Breast epithelium (tissue), 4 donors: ENCODE measurements around the gene PRCC. TPM values are rescaled to one million over a fixed set of nuclear protein-coding genes. Genes with fewer than 3 reads are reported as not detected.

Source experiments
- DNase-seq, 2 donors: peaks; one replicate each; pipeline ENCODE4 v3.0.0-alpha.2; 2019; ENCODE audit warnings: low spot score in 2 of 2
- H3K27ac ChIP-seq, 2 donors: fragments of 200-600 bp; sonication (generic) in 1 of 2; one replicate each; pipeline ENCODE4 v1.5.1; 2016 to 2019; ENCODE audit warnings: mild to moderate bottlenecking in 1 of 2
- H3K27me3 ChIP-seq, 2 donors: fragments of 200-600 bp; sonication (generic) in 1 of 2; one replicate each; pipeline versions ENCODE4 v1.5.1 to v1.6.0; 2017 to 2019; ENCODE audit warnings: control low read depth in 1 of 2, mild to moderate bottlenecking in 1 of 2
- H3K36me3 ChIP-seq: fragments of 200-600 bp; one replicate; pipeline ENCODE4 v1.5.1; 2019
- H3K4me1 ChIP-seq, 2 donors: fragments of 200-600 bp; sonication (generic); one replicate each; pipeline ENCODE4 v1.5.1; 2016 to 2019; ENCODE audit warnings: control low read depth in 1 of 2
- H3K4me3 ChIP-seq, 3 donors: fragments of 200-600 bp; sonication (generic); 1 replicate in 2 of 3; 2 replicates in 1 of 3; pipeline ENCODE4 v1.5.1; 2016 to 2019; ENCODE audit warnings: mild to moderate bottlenecking in 3 of 3, moderate library complexity in 2 of 3
- H3K9me3 ChIP-seq, 2 donors: fragments of 200-600 bp; sonication (generic) in 1 of 2; one replicate each; pipeline ENCODE4 v1.5.1; 2016 to 2019; ENCODE audit warnings: control low read depth in 1 of 2
- CTCF ChIP-seq, 3 donors: fragments of 450-650 bp; IDR thresholded peaks; one replicate each; pipeline ENCODE4 v1.5.1; 2016 to 2017; ENCODE audit warnings: antibody characterized with exemption in 3 of 3, mild to moderate bottlenecking in 3 of 3, moderate library complexity in 3 of 3
- POLR2A ChIP-seq: fragments of 450-650 bp; IDR thresholded peaks from one replicate; pipeline ENCODE4 v1.6.1; 2016; ENCODE audit warnings: antibody characterized with exemption, mild to moderate bottlenecking, moderate library complexity
- POLR2AphosphoS5 ChIP-seq, 3 donors: sonication (generic); formaldehyde crosslinking; IDR thresholded peaks; one replicate each; pipeline ENCODE4 v1.6.1; 2017; ENCODE audit warnings: antibody characterized with exemption in 3 of 3
- intact Hi-C: fragments of 100-400 bp; cut with DNase I; formaldehyde crosslinking; loops from one replicate; pipeline ENCODE4 v1.15.1; 2023; ENCODE audit warnings: low total_unique reads
- total RNA-seq, 3 donors: library from RNA; depleted of rRNA; stranded (reverse); fragments of >200 nt; gene quantifications; one replicate each; pipeline ENCODE4 v1.1.0, GENCODE V29; 2016

Gene PRCC
- total RNA-seq, 3 donors from 2014 or later: 21.6 to 35.9 (median 24.9) TPM

GRCh38 chr1:156733989-156734584 lies 33.2 kb upstream of the PRCC start:
- no peak overlapping the region for H3K4me3 ChIP-seq
- intact Hi-C loops: no loop called here

GRCh38 chr1:156738407-156738806 lies 28.9 kb upstream of the PRCC start:
- Histone ChIP-seq H3K27me3 (no peaks in the 10 kb centered on the region), H3K36me3 (peaks cover 6% of the 10 kb centered on the region), H3K9me3 (no peaks in the 10 kb centered on the region), H3K4me1 (peaks cover 0 to 5% of the 10 kb centered on the region in 2 donors), H3K4me3 (no peak overlapping the region), H3K27ac (no peak overlapping the region)
- TF ChIP-seq CTCF (IDR thresholded peaks at IDR 0.05): no peak
- no peak for TF ChIP-seq POLR2A
- TF ChIP-seq POLR2AphosphoS5 (IDR thresholded peaks at IDR 0.05): no peak
- intact Hi-C loops: no loop called here
- no peak for DNase-seq

More at GRCh38 chr1:156733989-156734584, 33.2 kb upstream of the PRCC start:
- no peaks in the 10 kb centered on the region for H3K9me3 ChIP-seq
- H3K4me1 ChIP-seq: no peaks in the 10 kb centered on the region
- TF ChIP-seq CTCF (IDR thresholded peaks at IDR 0.05) (no peak), POLR2AphosphoS5 (IDR thresholded peaks at IDR 0.05) (no peak), POLR2A (no peak)
- no peaks in the 10 kb centered on the region for H3K27me3 ChIP-seq
- H3K36me3 ChIP-seq: peaks cover 6% of the 10 kb centered on the region
- no peak for DNase-seq
- no peak overlapping the region for H3K27ac ChIP-seq

DNA sequence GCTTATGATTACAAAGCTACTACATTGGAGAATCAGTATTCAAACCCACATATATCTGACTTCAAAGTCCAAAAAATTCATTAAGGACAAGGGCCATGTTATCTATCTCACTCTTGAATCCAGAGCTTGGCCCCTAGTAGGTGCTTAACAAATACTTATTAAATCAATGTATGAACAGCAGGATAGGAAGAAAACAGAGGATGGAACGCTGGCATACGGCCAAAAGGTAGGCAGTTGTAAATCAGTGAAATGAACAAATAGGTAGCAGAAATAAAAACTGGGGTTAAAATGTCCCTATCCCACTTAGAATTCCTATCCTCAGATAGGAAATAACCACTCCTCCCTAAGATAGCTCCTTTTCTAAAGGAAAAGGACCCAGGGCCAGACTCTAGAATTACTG lies 28.4 kb upstream of the PRCC start:
- no peak overlapping the region for H3K27ac ChIP-seq
- H3K9me3 ChIP-seq: no peaks in the 10 kb centered on the region
- intact Hi-C loops: no loop called here
- DNase-seq: no peak
- H3K36me3 ChIP-seq: peaks cover 6% of the 10 kb centered on the region
- peaks cover 0 to 5% of the 10 kb centered on the region in 2 donors for H3K4me1 ChIP-seq
- no peak overlapping the region for H3K4me3 ChIP-seq
- TF ChIP-seq POLR2AphosphoS5 (IDR thresholded peaks at IDR 0.05): no peak
- no peak for TF ChIP-seq CTCF (IDR thresholded peaks at IDR 0.05)
- no peaks in the 10 kb centered on the region for H3K27me3 ChIP-seq

GRCh38 chr1:156740237-156740740 lies 27.0 kb upstream of the PRCC start:
- Histone ChIP-seq H3K27me3 (no peaks in the 10 kb centered on the region), H3K4me1 (peaks cover 0 to 5% of the 10 kb centered on the region in 2 donors), H3K27ac (peak overlapping the region; percentile 79 to 91), H3K36me3 (peaks cover 6% of the 10 kb centered on the region), H3K4me3 (peak overlapping the region; percentile 70 to 78 (median 75)), H3K9me3 (no peaks in the 10 kb centered on the region)
- DNase-seq: no peak
- intact Hi-C loops: no loop called here
- no peak for TF ChIP-seq CTCF (IDR thresholded peaks at IDR 0.05)
- TF ChIP-seq POLR2AphosphoS5 (IDR thresholded peaks at IDR 0.05): no peak
- no peak for TF ChIP-seq POLR2A

GRCh38 chr1:156740741-156741480 lies 26.4 kb upstream of the PRCC start, which contains the start of gene MRPL24:
Gene MRPL24 (minus strand): TSS chr1:156741088. CDS start chr1:156738704, 2,384 bp downstream.
- peak within 1 kb of the TSS; percentile 70 to 78 (median 75) for H3K4me3 ChIP-seq
- H3K36me3 ChIP-seq: peaks cover 6% of the 10 kb centered on the region
- DNase-seq: peak; percentile 97 to 99
- TF ChIP-seq POLR2AphosphoS5 (IDR thresholded peaks at IDR 0.05) (peak; percentile 90 to 91 (median 91)), POLR2A (no peak), CTCF (IDR thresholded peaks at IDR 0.05) (no peak)
- peaks cover 0 to 9% of the 10 kb centered on the region in 2 donors for H3K4me1 ChIP-seq
- H3K27ac ChIP-seq: peak within 1 kb of the TSS; percentile 91 to 97
- intact Hi-C loops: no loop called here
- H3K27me3 ChIP-seq: no peaks in the 10 kb centered on the region
- H3K9me3 ChIP-seq: no peaks in the 10 kb centered on the region
